Measurements from ENCODE around the gene MCF2L2. TPM values are rescaled to one million over a fixed set of nuclear protein-coding genes. Genes with fewer than 3 reads are reported as not detected.

MCF2L2 gene
- total and polyA plus RNA-seq, 7 donors = 0.99 to 5.0 (median 4.0) TPM; not detected in 1

DNA sequence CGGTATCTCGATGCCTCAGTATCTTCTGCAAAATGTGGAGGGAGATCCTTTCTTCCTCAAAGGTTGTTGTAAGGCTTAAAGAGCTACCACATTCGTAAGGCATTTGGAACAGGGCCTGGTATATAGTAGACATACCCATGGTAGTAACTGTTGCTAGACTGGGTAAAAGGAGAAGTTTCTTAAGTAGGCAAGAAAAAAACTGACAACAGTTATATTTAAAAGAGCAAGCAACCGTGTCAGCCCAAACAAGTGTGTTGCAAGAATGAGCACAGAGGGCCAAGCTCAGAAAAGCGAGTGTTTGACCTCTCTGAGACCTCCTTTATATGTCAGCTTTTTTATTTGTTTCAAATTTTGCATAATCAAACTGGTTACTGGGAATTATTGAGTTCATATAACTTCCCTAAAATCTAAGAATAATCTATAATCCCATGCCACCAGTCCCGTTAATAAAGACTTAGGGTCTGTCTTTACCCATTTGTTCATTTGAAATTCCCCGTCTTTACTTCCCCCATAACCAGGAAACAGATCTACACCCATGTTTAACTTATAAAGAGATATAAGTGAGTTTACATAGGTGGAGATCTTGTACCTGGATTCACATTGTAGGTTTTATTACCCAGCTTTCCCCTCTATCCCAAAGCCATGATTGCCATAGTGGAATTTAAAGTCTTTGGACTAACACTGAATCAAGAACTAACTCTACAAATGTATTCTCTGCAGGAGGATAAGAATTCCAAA lies 168.1 kb downstream of the MCF2L2 start:
- DNase-seq = no peak
- Histone ChIP-seq H3K9me3 (no peaks in the 10 kb centered on the region), H3K36me3 (no peaks in the 10 kb centered on the region), H3K27me3 (no peaks in the 10 kb centered on the region), H3K27ac (peak overlapping the region in 3 of 4 donors; percentile 11 to 54 (median 38)), H3K4me1 (peaks cover 0 to 10% (median 2%) of the 10 kb centered on the region in 4 donors), H3K4me3 (no peak overlapping the region)
- intact Hi-C loops (cut with DNase I) = no loop called here
- no peak for TF ChIP-seq POLR2AphosphoS5 (IDR thresholded peaks at IDR 0.05)
- TF ChIP-seq EP300 (IDR thresholded peaks at IDR 0.05) = no peak
- TF ChIP-seq, protein P1, sequence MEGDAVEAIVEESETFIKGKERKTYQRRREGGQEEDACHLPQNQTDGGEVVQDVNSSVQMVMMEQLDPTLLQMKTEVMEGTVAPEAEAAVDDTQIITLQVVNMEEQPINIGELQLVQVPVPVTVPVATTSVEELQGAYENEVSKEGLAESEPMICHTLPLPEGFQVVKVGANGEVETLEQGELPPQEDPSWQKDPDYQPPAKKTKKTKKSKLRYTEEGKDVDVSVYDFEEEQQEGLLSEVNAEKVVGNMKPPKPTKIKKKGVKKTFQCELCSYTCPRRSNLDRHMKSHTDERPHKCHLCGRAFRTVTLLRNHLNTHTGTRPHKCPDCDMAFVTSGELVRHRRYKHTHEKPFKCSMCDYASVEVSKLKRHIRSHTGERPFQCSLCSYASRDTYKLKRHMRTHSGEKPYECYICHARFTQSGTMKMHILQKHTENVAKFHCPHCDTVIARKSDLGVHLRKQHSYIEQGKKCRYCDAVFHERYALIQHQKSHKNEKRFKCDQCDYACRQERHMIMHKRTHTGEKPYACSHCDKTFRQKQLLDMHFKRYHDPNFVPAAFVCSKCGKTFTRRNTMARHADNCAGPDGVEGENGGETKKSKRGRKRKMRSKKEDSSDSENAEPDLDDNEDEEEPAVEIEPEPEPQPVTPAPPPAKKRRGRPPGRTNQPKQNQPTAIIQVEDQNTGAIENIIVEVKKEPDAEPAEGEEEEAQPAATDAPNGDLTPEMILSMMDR (IDR thresholded peaks at IDR 0.05) = no peak
- TF ChIP-seq POLR2A (IDR thresholded peaks at IDR 0.05) = no peak
- 13 to 33% methylated on average over 7 of the region's 7 CpGs for WGBS, 2 donors

DNA sequence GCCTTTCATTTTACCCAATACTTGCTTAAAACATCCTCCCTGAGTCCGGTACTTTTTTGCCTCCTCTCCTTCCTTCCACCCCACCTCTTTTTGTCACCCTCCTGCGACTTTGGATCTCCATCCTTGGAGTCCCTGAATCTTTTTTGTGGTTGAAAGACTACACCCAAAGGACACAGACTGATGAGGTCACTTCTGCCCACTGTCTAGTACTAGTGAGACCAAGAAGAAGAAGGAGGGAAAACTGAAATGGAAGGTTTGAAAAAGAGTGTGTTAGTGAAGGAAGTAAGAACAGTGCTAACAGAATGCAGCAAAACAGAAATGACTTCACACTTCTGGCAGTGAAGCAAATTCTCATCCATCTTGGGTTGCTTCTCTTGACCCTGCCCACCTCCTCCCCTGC lies 168.8 kb downstream of the MCF2L2 start:
- Histone ChIP-seq H3K27me3 (no peaks in the 10 kb centered on the region), H3K9me3 (no peaks in the 10 kb centered on the region), H3K4me1 (peaks cover 0 to 5% (median 3%) of the 10 kb centered on the region in 4 donors), H3K27ac (peak overlapping the region in 3 of 4 donors; percentile 11 to 54 (median 38)), H3K4me3 (no peak overlapping the region), H3K36me3 (no peaks in the 10 kb centered on the region)
- no peak for DNase-seq
- TF ChIP-seq POLR2AphosphoS5 (IDR thresholded peaks at IDR 0.05) = no peak
- no peak for TF ChIP-seq POLR2A (IDR thresholded peaks at IDR 0.05)
- intact Hi-C loops (cut with DNase I) = no loop called here
- WGBS, 2 donors = 53 to 70% methylated on average over 2 of the region's 2 CpGs

DNA sequence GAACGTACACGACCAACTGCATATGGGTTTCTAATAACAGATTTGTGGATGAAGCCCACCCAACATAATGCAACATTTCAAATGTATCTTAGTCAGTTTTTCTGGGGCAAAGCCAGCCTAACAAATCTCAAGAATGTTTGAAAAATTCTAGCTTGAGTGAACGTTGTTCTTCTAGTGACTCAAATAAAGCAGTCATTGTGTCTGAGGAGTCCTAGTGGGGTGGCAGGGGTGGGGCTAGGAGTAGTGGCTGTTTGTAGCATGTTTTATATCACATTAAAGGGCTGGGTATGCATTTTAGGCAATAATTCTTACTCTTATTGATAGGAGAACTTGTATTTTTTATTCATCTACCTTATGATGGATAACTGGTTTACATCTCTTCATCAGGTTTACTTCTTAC lies 169.3 kb downstream of the MCF2L2 start:
- TF ChIP-seq EP300 (IDR thresholded peaks at IDR 0.05) (no peak), POLR2AphosphoS5 (IDR thresholded peaks at IDR 0.05) (no peak), POLR2A (IDR thresholded peaks at IDR 0.05) (no peak)
- TF ChIP-seq, protein P1 (IDR thresholded peaks at IDR 0.05) = no peak
- Histone ChIP-seq H3K27ac (peak overlapping the region in 1 of 4 donors; percentile 8), H3K36me3 (no peaks in the 10 kb centered on the region), H3K27me3 (no peaks in the 10 kb centered on the region), H3K9me3 (no peaks in the 10 kb centered on the region), H3K4me3 (no peak overlapping the region), H3K4me1 (peaks cover 0 to 10% (median 6%) of the 10 kb centered on the region in 4 donors)
- no peak for DNase-seq
- WGBS, 2 donors = 43 to 73% methylated on average over 3 of the region's 3 CpGs
- intact Hi-C loops (cut with DNase I) = no loop called here

DNA sequence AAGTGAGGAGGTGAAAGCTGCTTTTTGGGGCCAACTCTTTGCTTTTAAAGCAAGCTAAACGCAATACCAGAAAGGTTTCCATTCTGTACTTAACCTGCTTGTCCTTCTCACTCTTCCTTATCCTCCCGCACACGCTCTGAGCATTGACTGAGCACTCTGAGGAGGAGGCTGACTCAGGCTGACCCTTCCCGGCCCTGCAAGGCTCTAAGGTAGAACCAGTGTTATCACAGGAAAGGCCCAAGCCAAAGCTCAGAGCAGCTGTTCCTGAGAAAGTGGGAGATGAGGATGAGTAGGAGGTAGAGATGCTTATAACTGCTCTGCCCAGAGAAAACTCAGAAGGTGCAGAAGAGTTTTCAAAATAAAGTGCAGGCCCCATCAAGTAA lies 173.1 kb downstream of the MCF2L2 start:
- 30 to 71% methylated on average over 4 of the region's 4 CpGs for WGBS, 2 donors
- TF ChIP-seq, protein P1 (IDR thresholded peaks at IDR 0.05) = no peak
- TF ChIP-seq EP300 (IDR thresholded peaks at IDR 0.05) = no peak
- no peak for TF ChIP-seq POLR2A (IDR thresholded peaks at IDR 0.05)
- TF ChIP-seq POLR2AphosphoS5 (IDR thresholded peaks at IDR 0.05) = no peak
- peaks cover 0 to 17% (median 12%) of the 10 kb centered on the region in 4 donors for H3K4me1 ChIP-seq
- no peaks in the 10 kb centered on the region for H3K9me3 ChIP-seq
- no peak overlapping the region for H3K4me3 ChIP-seq
- DNase-seq = no peak
- intact Hi-C loops (cut with DNase I) = no loop called here
- H3K27me3 ChIP-seq = no peaks in the 10 kb centered on the region
- H3K27ac ChIP-seq = peak overlapping the region in 2 of 4 donors; percentile 82 to 84
- H3K36me3 ChIP-seq = no peaks in the 10 kb centered on the region

DNA sequence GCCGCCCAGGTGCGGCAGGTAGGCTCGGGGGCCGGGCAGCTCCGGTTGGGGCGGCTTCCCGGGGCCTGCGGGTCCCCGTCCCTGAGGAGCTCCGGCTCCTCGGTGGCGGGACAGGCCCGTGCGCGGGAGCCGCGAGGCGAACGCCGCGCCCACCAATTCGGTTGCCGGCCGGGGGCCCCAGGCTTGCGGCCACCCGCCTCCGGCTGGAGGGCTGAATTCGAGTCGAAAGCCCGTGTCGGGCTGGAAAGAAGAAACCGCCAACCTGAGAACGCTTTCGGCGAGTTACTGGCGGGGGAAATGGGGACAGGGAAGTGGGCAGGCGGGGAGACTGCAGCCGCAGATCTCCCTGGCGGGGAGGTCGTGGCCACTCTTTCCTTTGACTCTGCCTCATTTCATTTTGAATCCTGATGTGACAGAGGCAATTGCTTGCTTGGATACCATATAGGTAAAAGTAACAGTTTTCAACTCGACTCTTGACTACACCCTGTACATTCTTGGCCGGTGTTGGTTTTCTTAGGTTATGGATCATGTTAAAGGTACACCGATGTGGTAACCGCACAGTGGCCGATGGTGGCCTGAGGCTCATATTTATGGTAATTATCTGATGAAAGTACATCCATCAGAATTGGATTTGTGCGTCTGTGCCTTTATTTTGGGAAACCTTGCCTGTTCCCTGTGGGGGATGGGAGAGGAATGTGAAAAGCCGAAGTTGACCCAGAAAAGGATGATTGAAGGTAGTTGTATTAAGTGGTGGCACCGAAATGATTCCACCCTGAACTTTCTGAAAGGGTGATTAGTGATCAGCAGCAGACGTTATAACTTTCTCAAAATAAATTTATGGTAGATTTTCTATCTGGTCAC lies 173.7 kb downstream of the MCF2L2 start:
- peak overlapping the region; percentile 70 to 84 (median 80) for H3K27ac ChIP-seq
- no peaks in the 10 kb centered on the region for H3K9me3 ChIP-seq
- TF ChIP-seq EP300 (IDR thresholded peaks at IDR 0.05) = no peak
- H3K36me3 ChIP-seq = no peaks in the 10 kb centered on the region
- H3K4me1 ChIP-seq = peaks cover 0 to 13% (median 11%) of the 10 kb centered on the region in 4 donors
- H3K27me3 ChIP-seq = no peaks in the 10 kb centered on the region
- DNase-seq = peak; percentile 65
- intact Hi-C loops (cut with DNase I) = loop anchor here (5.0 kb wide), 2 partner anchors 33 to 128 kb away; no protein-coding TSS in a partner anchor
- H3K4me3 ChIP-seq = peak overlapping the region; percentile 49 to 87 (median 64)
- WGBS, 2 donors = 4 to 11% methylated on average over 49 of the region's 49 CpGs
